CD4-positive, alpha-beta T cell treated with Interleukin-4 for 1 hour (primary cell): ENCODE results near the gene SLIT1.
"Not testable (repeated sequence)": the region's sequence is repeated elsewhere in the genome, so short reads cannot be mapped to it uniquely, and the experiment has no call there.

ENCODE experiments used
- DNase-seq, 2 donors: peaks; one replicate each; pipeline ENCODE4 v3.0.0-alpha.2; 2020 to 2022

SLIT1 gene

DNA sequence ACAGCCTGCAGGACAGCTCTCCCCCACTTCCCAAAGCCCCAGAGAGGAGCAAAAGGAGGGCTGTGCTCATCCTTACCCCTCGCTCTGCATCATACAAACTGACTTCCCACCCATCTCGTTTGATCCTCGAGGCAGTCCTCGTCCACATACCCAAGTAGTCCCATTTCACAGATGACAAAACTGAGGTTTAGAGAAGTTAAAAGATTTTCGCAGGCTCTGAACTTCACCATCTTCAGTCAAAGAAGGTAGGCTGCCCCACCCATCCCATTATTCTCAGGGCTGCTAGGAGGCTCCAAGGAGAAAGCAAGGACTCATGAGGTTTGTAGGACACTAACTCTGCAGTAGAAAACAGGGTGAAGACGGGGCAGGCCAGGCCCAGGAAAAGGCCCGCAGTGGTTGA, 147.1 kb downstream of the SLIT1 start:
- DNase-seq = no peak

DNA sequence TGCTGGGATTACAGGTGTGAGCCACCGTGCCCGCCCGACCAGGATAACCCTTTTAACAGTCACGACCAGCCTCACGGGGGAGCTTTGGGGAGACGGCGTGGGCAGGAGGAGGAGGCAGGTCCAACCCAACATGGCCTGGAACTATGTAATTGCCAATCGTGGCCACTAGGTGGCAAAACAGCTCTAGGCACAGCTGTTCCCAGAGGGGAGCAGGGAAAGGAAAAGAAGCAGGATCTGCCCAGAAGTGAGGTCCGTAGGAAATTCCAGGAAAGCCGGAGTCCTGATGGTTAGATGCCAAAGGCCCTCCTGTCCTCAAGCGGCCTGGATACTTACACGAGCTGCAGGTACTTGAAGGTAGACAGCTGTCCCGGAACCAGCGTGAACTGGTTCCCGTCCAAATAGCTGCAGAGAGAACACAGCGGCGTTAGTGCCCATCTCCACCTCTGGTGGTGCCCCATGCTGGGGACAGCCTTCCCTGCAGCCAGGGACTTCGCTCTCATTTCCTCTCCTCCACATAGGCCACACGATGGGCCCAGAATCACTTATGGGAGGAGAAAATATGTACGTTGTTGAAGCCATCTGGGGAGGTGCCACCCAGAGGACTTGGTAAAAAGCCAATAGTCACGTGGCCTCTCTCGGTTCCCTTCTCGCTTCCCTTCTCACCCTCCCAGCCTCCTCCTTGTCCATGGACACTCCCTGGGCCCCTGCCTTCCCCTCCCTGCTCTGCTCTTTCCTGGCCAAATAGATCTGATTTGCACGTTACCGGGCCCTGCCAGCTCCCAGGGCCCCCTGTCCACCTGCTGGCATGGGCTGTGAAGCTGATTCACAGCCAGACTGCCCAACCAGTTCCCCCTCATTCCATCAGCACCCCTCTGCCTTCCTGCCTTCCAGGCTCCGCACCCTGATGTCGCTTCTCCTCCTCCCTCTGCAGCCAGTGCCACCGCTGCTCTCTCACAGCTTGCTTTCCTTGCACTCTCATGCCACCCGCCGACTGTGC, 148.1 kb downstream of the SLIT1 start:
- DNase-seq = peak; percentile 63 to 68

DNA sequence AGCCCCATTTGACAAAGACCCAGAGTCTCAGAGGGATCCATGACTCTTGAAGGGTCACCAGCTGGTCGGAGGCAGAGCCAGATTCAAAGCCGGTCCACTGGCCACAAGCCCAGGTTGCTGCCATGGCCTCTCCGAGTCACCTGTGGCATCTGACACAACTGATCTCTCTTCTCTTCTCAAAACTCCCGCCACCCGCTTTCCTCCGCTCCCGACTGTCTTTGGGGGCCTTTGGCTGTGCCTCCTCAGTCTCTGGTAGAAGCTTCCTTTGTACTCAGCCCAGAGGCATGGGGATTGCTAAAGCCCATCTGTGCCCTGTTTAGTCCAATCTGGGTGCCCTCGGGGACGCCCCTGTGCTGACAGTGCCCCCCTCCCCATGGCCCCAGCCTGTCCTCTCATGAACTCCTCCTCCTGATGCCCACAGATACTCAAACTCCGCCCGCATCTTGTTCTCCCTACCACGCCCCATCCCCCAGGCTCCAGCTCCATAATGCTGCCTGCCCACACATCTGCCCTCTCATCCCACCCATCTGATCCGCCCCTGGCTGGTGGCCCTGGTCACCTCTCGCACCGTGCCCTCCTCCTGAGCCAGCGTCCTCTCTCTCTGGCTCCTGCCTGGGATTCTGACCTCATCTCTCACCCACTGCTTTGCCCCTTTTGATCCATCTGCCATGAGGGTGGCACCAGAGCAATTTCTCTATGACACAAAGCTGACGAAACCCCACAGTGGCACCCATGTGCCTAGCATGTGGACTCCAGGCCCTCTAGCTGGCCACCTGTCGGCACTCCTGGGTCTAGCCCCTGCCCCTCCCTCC, 150.6 kb downstream of the SLIT1 start:
- DNase-seq = no peak

DNA sequence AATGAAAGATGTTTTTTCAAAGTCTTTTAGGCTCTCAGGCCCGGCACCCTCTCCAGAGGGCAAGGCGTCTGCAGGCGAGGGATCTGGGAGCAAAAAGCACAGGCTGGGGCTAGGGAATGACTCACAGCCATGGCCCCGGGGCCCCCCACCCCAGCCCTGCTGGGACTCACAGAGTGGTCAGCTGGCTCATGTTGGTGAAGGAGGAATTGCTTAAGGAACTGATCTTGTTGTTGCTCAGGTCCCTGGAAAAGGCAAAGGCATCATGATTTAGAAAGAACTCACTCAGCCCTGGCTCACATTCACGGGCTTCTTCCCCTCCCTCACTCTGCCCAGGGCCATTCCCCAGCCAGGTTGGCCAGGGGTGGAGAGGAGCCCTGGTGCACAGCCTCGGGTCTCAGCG, 151.5 kb downstream of the SLIT1 start:
- no peak for DNase-seq

DNA sequence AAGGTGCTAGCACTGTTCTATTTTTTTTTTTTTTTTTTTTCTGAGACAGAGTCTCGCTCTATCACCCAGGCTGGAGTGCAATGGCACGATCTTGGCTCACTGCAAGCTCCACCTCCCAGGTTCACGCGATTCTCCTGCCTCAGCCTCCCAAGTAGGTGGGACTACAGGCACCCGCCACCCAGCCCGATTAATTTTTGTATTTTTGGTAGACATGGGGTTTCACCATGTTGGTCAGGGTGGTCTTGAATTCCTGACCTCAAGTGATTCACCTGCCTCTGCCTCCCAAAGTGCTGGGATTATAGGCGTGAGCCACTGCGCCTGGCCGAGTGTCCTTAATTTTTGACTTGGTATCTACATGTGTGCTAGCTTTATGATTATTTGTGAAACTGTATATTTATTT, 151.9 kb downstream of the SLIT1 start:
- not testable (repeated sequence) for DNase-seq

DNA sequence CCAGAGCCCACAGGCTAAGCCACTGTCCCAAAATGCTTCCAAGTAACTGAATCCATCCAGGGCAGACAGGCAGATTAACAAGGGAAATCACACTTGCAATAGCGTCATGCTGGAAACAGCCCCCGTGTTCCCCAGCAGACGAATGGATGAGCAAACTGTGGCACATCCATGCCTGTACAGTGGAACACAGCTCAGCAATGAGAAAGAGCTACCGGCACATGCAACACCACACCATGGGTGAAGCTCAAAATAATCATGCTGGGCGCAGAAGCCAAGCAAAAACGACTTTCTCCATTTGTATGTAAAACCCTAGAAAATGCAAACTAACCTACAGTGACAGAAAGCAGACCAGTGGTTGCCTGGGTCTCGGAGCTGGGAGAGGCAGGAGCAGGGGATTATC, 153.1 kb downstream of the SLIT1 start:
- DNase-seq = no peak

DNA sequence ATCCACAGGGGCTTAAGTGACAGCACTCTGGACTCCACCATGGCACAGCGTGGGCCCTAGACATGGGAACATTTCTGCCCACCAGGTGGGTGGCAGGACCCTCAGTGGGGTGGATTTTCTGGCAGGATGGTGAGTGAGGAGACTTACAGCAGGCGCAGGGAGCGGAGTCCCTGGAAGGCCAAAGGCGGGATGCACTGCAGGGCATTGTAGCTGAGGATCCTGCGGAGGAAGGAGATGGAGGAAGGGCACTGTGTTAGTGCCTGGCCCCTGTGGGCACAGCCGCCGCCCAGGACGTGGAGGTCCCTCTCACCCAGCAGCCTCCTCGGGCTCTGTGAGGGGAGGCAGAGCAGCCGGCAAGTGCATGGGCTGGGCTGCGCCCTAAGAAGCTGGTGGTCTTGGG, 154.3 kb downstream of the SLIT1 start:
- DNase-seq = no peak

DNA sequence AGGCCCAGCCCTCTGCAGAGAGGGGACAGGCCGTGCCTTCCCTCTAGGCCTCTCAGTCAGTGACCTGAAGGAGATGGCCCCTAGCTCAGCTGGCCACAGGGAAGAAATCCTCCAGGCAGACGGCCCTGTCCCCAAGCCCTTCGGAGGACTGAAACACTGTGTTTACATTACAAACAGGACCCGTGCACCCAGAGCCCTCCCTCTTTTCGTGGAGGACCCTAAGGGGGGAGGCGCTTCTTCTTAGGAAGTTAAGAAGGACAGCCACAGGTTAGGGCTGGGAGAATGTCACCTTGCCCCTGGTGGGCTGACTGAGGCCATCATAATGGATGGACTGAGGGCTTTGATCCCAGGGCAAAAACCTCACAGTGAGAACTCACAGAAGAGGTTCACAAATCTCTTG, 154.9 kb downstream of the SLIT1 start:
- DNase-seq = no peak

DNA sequence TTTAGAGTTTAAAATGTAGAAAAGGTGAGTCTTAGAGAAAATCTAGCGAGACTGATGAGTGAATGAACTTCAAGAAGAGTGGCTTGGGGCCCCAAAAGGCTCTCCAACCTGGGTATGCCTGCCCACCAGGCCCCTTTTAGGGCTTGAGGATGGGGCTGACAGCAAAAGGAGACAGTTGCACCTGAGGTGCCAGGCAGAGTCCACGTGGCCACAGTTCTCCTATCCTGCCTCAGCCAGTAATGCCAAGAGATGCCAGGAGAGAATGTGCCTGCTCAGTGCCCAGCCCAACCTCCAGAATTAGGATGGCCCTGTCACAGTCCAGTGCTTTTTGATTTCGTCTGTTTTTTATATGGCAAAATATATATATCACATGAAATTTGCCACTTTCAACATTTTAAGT, 156.5 kb downstream of the SLIT1 start:
- DNase-seq = no peak

DNA sequence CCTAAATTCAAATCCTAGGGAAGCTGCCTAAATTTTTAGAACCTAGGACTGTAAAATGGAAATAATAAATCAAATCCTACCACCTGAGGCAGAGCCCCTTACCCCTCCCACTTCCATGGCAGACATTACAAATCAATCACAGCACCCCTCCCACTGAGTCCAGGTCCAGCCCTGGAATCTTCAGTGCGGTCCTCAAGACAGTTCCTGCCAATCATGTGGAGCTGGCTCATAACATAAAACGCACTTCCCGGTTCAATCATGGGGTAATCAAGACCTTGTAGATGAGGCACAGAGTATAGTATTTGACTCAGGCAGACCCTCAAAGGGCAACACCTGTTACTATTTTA, 157.0 kb downstream of the SLIT1 start:
- DNase-seq = no peak

DNA sequence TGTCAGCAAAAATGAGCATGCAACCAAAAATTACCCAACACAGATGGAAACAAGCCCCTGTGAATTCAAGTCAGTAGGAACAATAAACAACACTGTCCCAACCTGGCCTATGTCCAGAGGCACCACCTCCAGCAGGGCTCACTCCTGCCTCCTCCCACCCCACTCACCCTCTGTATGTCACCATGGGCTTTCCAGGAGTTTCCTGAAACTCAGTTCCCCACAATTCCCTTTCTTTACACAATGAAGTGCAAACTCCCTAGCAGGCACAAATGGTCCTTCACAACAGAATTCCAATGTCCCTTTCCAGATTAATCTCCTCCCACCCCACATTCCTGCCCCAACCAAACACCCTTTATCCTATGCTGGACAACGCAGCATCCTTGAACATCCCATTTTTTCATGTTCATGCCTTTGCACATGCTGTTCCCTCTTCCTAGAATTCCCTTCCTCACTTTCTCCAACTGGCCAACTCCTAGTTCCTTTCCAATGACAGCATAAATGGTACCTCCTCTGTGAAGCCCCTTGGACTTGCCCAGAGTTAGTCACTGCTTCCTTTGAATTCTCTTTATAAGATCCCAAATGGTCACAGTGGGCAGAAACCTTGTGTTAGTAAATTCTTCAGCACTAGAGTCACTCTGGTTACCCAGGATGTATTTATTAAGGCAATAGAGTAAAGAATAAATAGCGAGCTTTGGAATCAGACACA, 157.5 kb downstream of the SLIT1 start:
- DNase-seq = no peak

DNA sequence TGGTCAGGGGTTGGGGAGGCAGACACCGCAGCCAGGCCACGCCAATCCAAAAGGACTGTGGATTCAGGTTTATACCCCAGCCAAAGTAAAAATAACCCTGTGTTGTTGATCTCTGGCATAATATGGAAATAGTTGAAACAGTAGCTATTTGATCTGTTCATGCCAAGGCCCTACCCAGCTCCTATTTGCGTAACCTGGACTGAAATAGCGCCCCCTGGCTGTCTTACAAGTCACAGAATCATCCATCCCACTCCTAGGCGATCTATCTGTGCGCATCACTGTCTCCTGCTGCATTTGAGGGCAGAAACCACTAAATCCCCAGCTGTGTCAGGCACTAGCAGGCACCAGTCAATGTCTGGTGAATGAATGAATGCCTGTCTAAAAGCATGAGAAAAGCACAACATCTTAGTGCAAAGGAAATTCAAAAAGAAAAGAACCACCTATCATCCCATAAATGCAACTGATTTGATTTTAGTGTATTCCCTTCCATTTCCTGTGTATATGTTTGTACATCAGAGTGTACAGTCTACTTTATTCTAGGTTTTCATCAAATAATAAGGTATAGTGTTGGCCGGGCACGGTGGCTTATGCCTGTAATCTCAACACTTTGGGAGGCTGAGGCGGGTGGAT, 160.0 kb downstream of the SLIT1 start:
- peak; percentile 50 to 51 for DNase-seq

DNA sequence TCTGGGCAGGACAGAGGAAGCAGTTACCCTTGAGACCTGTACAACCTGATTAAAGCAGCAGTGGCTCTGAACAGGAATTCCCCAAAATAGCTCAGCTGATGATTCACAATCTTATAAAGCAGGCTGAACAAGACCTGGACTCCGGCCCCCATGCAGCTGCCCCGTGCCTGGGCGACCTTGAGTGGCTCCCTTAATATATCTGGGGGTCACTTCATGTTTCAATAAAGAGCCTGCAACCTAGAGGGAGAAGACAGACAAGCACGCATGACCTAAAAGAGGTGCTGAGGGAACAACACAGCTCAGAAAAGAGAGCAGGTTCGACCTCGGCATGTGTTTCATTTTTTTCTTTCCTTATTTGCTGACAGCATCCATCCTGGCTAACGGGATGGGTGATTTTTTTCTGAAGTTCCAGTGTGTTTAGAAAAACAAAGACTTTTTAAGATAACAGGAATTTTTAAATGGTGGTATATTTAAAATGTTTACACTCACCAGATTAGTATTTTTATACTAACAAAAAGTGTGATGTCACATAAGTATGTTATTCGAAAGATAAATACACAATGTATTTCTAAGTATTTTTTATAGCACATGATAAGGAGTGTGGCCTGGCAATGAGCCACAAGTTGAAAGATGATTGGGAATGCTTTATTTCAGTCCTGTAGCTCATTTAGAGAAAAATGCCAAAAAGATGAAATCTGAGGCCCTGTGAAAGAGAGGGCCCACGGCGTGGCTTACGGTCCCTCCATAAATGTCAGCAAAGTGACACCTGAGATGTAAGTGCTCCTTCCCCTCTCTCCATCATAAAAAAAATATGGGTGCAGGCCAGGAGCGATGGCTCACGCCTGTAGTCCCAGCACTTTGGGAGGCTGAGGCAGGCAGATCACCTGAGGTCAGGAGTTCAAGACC, 161.3 kb downstream of the SLIT1 start:
- DNase-seq = no peak

DNA sequence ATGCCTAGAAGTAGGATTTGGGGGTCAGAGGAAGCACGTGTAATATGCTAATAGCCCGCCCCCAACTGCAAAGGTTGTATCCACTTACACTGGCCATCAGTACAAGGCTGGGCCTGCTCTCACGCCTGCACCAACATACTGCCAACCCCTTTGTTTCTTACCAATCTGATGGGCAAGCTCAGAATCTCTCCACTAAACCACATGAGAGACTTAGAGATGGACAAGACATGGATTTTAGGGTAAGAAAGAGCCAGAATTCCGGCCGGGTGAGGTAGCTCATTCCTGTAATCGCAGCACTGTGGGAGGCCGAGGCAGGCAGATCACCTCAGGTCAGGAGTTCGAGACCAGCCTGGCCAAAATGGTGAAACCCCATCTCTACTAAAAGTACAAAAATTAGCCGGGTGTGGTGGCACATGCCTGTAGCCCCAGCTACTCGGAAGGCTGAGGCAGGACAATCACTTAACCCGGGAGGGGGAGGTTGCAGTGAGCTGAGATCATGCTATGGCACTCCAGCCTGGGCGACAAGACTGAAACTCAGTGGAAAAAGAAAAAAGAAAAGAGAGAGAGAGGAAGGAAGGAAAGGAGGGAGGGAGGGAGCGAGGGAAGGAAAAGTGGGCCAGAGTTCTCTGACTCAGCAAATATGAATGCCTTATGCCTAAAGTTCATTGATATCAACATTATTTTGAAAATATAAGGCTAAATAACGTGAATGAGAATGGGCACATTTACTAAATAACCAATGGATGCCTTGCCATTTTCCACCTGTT, 162.2 kb downstream of the SLIT1 start:
- no peak for DNase-seq

DNA sequence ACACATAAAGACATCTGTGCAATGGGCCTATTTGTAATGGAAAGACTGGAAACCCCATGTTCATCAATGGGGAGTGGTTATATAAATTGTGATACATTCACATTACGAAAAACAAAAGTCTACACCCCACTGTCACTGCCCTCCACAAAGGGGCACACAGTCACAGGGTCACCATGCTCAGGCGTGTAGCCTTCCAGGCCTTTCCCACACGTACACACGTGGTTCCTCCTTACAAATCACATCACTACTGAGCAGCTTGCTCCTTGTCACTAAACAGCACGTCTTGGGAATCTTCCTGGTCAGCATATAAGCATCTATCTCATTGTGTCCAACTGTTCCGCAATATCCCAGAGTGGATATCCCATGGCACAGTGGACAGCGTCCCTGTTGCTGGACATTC, 163.1 kb downstream of the SLIT1 start:
- DNase-seq = no peak

DNA sequence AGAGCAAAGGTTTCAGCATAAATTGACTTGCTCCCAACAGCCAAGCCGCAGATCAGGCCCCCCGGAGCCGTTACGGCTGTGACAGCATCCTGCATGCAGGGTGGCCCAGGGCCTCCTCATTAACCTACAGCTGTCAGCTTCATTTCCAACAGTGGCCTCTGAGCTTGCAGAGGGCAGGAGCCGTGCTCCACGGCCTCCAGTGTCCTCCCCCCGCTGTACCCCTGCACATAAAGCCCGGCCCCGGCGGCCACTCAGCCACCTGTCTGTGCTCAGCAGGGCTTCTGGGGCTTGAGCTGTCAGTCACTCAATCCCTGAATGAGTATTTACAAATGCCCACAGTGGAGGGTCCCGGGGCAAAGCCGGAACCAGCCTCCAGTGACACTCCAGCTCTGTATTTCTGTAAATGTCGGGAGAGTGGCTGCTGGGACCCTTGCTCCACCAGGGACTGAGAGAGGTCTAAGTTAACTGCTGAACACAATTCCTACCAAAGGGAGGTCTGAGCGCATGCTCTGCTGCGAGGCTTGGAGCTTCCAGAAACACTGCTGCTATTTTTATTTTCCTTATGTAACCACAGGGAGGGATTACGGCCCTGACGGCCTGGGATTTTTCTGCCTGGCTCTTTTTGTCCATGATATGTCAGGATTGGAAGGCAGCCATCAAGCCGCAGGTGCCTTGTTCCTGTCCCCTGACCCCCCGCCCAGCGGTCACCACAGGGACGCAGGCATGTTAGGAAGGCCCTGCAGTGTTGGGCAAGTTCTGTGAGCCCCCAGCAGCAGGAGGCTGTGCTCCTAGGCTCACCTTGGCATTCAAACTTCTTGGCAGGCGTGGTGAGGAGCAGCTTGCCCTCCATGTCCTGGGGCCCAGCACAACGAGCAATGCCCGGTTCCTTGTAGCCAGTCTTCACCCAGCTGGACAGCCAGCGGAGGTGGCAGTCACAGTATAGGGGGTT, 165.0 kb downstream of the SLIT1 start:
- DNase-seq = no peak

DNA sequence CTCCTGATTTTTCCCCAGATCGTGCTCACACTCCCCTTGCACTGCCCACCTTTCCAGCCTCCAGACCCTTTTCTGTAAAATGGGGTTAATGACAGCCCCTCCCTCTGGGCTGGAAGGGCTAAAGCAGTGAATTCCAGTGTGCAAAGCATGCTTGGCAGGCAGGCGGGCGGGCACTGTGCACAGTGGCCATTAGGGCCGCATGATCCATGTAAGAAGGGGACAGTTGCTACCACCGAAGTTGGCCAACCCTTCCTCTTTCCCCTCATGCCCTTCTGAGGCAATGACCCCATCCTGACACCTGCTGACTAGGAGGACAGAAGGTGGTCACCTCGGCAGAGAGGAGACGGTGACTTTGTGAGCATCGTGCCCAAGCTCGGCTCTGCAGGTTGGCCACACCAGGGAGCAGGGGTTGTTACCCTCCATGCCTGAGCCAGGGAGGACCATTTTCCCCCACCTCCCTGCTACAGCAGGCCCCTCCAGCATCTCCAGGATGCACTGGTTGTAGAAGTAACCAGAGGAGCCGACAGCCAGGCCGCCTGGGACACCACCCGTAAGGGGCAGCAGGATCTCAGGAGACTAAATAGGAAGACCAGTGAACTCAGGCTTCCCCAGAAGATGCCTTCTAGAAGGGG, 166.4 kb downstream of the SLIT1 start:
- no peak for DNase-seq

DNA sequence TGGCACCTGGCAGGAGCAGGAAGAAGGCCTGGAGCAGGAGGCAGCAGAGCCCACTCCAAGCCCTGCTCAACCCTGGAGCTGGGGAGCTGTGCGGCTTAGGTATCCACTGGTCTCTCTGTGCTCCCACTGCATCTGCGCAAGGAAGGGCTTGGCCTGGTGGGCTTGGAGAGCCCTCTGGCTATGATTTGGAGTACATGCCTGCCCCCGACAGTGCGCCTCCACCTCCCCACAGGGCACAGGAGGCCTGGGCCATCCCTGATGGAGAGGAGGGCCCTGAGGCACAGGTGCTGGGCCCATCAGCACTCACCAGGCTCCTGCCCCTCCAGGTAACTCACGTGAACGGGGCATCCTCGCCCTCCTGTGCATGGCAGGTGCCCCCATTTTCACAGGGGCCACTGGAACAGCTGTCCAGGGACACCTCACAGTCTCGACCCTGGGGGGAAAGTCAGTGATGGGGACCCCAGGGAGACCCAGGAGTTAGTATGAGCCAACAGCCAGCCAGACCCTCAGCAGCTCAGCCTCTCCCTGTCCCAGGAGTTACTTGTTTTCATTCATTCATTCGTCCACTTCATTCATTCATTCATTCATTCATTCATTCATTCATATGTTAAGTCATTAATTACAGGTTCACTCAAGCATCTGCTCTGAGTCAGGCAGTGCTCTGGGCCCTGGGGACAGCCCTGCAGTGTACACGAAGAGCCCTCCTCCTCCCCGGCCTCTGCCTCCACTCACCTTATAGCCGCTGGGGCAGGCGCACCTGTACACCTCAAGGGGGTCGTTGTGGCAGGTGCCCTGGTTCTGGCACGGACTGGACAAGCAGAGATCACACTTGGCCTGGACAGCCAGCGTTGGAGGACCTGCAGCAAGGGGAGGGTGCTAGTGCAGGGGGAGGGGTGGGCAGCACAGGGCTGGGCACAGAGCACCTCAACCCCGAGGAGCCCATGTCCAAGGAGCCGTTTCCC, 167.2 kb downstream of the SLIT1 start:
- DNase-seq = no peak
